HEK293 (cell line): ENCODE results near the gene SLC2A2.

Source experiments
- CTCF ChIA-PET: fragments of 350-600 bp; formaldehyde crosslinking; extraction: SDS; loops from one replicate; lab custom pipeline; 2021; ENCODE audit warnings: antibody characterized with exemption; lab: Yijun Ruan, JAX
- POLR2A ChIA-PET: fragments of 300-600 bp; formaldehyde crosslinking; extraction: SDS; loops from one replicate; lab custom pipeline; 2020; ENCODE audit warnings: antibody characterized with exemption, inconsistent platforms; lab: Yijun Ruan, JAX
- H3K27ac ChIP-seq: fragments of 200-500 bp; sonication (Bioruptor generic); 2 replicates; pipeline ENCODE4 v1.5.1; 2014; ENCODE audit warnings: low read depth, low read length, control low read depth, inconsistent platforms; ENCODE audit errors: extremely low read depth
- H3K36me3 ChIP-seq, 2 experiments: fragments of 200-500 bp in 1 of 2; sonication (Bioruptor generic) in 1 of 2; 1 replicate in 1 of 2; 2 replicates in 1 of 2; pipeline ENCODE4 v1.5.1; 2014 to 2017; ENCODE audit warnings: inconsistent platforms in 2 of 2, low read length in 2 of 2; ENCODE audit not compliant: control insufficient read depth in 2 of 2, insufficient read depth in 1 of 2
- H3K4me1 ChIP-seq: fragments of 200-500 bp; sonication (Bioruptor generic); 2 replicates; pipeline ENCODE4 v1.5.1; 2014; ENCODE audit warnings: mild to moderate bottlenecking, low read length, inconsistent platforms; ENCODE audit not compliant: control insufficient read depth, insufficient read depth
- H3K4me3 ChIP-seq: 2 replicates; pipeline ENCODE4 v1.5.1; 2011; ENCODE audit warnings: low read depth, mild to moderate bottlenecking, control low read depth, low read length, moderate library complexity
- H3K9me3 ChIP-seq: fragments of 200-500 bp; sonication (Bioruptor generic); 2 replicates; pipeline ENCODE4 v1.5.1; 2014; ENCODE audit warnings: low read depth, low read length, inconsistent platforms; ENCODE audit not compliant: control insufficient read depth, insufficient read depth
- BCL11B ChIP-seq: fragments of 450-650 bp; formaldehyde crosslinking; IDR thresholded peaks from 2 replicates; pipeline ENCODE4 v1.5.1; 2016; ENCODE audit warnings: low read depth, missing biosample characterization, missing genetic modification characterization
- FEZF1 ChIP-seq: fragments of 450-650 bp; formaldehyde crosslinking; IDR thresholded peaks from 2 replicates; pipeline ENCODE4 v1.5.1; 2016; ENCODE audit warnings: missing biosample characterization, missing genetic modification characterization
- INSM2 ChIP-seq: fragments of 450-650 bp; formaldehyde crosslinking; IDR thresholded peaks from 2 replicates; pipeline ENCODE4 v1.5.1; 2016; ENCODE audit warnings: missing biosample characterization, missing genetic modification characterization
- PATZ1 ChIP-seq: fragments of 450-650 bp; formaldehyde crosslinking; IDR thresholded peaks from 2 replicates; pipeline ENCODE4 v1.5.1; 2016; ENCODE audit warnings: missing biosample characterization, missing genetic modification characterization
- PBX3 ChIP-seq: sonication (generic); formaldehyde crosslinking; IDR thresholded peaks from 2 replicates; pipeline ENCODE4 v1.8.1; 2022; ENCODE audit warnings: mild to moderate bottlenecking, moderate library complexity, missing genetic modification reagents
- SALL2 ChIP-seq: fragments of 450-650 bp; formaldehyde crosslinking; IDR thresholded peaks from 2 replicates; pipeline ENCODE4 v1.5.0; 2017; ENCODE audit warnings: missing biosample characterization, mild to moderate bottlenecking, missing genetic modification characterization, borderline replicate concordance
- SCRT2 ChIP-seq: fragments of 450-650 bp; formaldehyde crosslinking; IDR thresholded peaks from 2 replicates; pipeline ENCODE4 v1.5.1; 2016; ENCODE audit warnings: missing biosample characterization, missing genetic modification characterization
- SP2 ChIP-seq: fragments of 450-650 bp; formaldehyde crosslinking; IDR thresholded peaks from 2 replicates; pipeline ENCODE4 v1.5.1; 2016; ENCODE audit warnings: missing biosample characterization, missing genetic modification characterization
- ZBTB8A ChIP-seq: fragments of 450-650 bp; formaldehyde crosslinking; IDR thresholded peaks from 2 replicates; pipeline ENCODE4 v1.5.1; 2016; ENCODE audit warnings: missing biosample characterization, missing genetic modification characterization
- ZFP37 ChIP-seq: fragments of 450-650 bp; formaldehyde crosslinking; IDR thresholded peaks from 2 replicates; pipeline ENCODE4 v1.5.1; 2016; ENCODE audit warnings: missing biosample characterization, missing genetic modification characterization
- ZNF133 ChIP-seq: fragments of 450-650 bp; formaldehyde crosslinking; IDR thresholded peaks from 2 replicates; pipeline ENCODE4 v1.5.1; 2016; ENCODE audit warnings: missing biosample characterization, missing genetic modification characterization
- ZNF18 ChIP-seq: fragments of 450-650 bp; formaldehyde crosslinking; IDR thresholded peaks from 2 replicates; pipeline ENCODE4 v1.5.1; 2016; ENCODE audit warnings: missing biosample characterization, missing genetic modification characterization
- ZNF239 ChIP-seq: fragments of 450-650 bp; formaldehyde crosslinking; IDR thresholded peaks from 2 replicates; pipeline ENCODE4 v1.5.1; 2016; ENCODE audit warnings: missing biosample characterization, missing genetic modification characterization
- ZNF362 ChIP-seq: fragments of 450-650 bp; formaldehyde crosslinking; IDR thresholded peaks from 2 replicates; pipeline ENCODE4 v1.5.1; 2016; ENCODE audit warnings: missing biosample characterization, missing genetic modification characterization
- ZNF391 ChIP-seq: fragments of 450-650 bp; formaldehyde crosslinking; IDR thresholded peaks from 2 replicates; pipeline ENCODE4 v1.5.1; 2016; ENCODE audit warnings: low read depth, missing biosample characterization, missing genetic modification characterization, borderline replicate concordance
- ZNF423 ChIP-seq: fragments of 450-650 bp; formaldehyde crosslinking; IDR thresholded peaks from 2 replicates; pipeline ENCODE4 v1.5.1; 2016; ENCODE audit warnings: missing biosample characterization, missing genetic modification characterization
- ZNF513 ChIP-seq: fragments of 450-650 bp; IDR thresholded peaks from 2 replicates; pipeline ENCODE4 v1.5.1; 2018; ENCODE audit warnings: missing biosample characterization, missing genetic modification characterization
- ZNF514 ChIP-seq: fragments of 450-650 bp; formaldehyde crosslinking; IDR thresholded peaks from 2 replicates; pipeline ENCODE4 v1.5.1; 2016; ENCODE audit warnings: missing biosample characterization, missing genetic modification characterization
- ZNF521 ChIP-seq: fragments of 450-650 bp; formaldehyde crosslinking; IDR thresholded peaks from 2 replicates; pipeline ENCODE4 v1.5.1; 2017; ENCODE audit warnings: missing biosample characterization, mild to moderate bottlenecking, missing genetic modification characterization
- ZNF571 ChIP-seq: fragments of 450-650 bp; formaldehyde crosslinking; IDR thresholded peaks from 2 replicates; pipeline ENCODE4 v1.5.0; 2017; ENCODE audit warnings: missing biosample characterization, missing genetic modification characterization
- ZNF747 ChIP-seq: fragments of 450-650 bp; formaldehyde crosslinking; IDR thresholded peaks from 2 replicates; pipeline ENCODE4 v1.5.1; 2016; ENCODE audit warnings: missing biosample characterization, missing genetic modification characterization
- ZNF785 ChIP-seq: fragments of 450-650 bp; formaldehyde crosslinking; IDR thresholded peaks from 2 replicates; pipeline ENCODE4 v1.5.1; 2016; ENCODE audit warnings: missing biosample characterization, missing genetic modification characterization

Gene SLC2A2

GRCh38 chr3:171028779-171029232 lies 2.3 kb upstream of the SLC2A2 start:
- POLR2A ChIA-PET = interaction anchor here (0.5 kb wide), 1 partner anchor 497 kb away, joined by 3 read pairs; no protein-coding TSS in a partner anchor
- Histone ChIP-seq H3K4me1 (no peaks in the 10 kb centered on the region; the same call in 1 of the 2 replicates), H3K27ac (no peak overlapping the region), H3K9me3 (no peaks in the 10 kb centered on the region), H3K4me3 (peak overlapping the region; percentile 24), H3K36me3 (no peaks in the 10 kb centered on the region)
- TF ChIP-seq ZNF747 (tag by site-specific recombination) (no peak), PBX3 (no peak), PATZ1 (no peak), ZNF18 (tag by site-specific recombination) (no peak), ZNF513 (no peak), SCRT2 (no peak), ZNF133 (tag by site-specific recombination) (no peak), ZNF514 (no peak), BCL11B (tag by site-specific recombination) (no peak), ZNF423 (tag by site-specific recombination) (no peak)
- CTCF ChIA-PET = interaction anchor here (1.0 kb wide), 2 partner anchors 8 to 67 kb away, joined by 3 to 4 read pairs; no protein-coding TSS in a partner anchor

GRCh38 chr3:171028025-171028778 lies 1.7 kb upstream of the SLC2A2 start:
- Histone ChIP-seq H3K9me3 (no peaks in the 10 kb centered on the region), H3K4me1 (no peaks in the 10 kb centered on the region; the same call in 1 of the 2 replicates), H3K27ac (no peak overlapping the region)
- ChIA-PET POLR2A (interaction anchor here (0.5 kb wide), 1 partner anchor 497 kb away, joined by 3 read pairs; no protein-coding TSS in a partner anchor), CTCF (interaction anchor here (1.0 kb wide), 1 partner anchor 8 kb away, joined by 4 read pairs; no protein-coding TSS in a partner anchor)
- no peak for TF ChIP-seq ZNF785 (tag by site-specific recombination)
- no peak for TF ChIP-seq ZNF239 (tag by site-specific recombination)
- TF ChIP-seq ZNF521 (tag by site-specific recombination) = no peak
- TF ChIP-seq FEZF1 (tag by site-specific recombination) = no peak
- no peak for TF ChIP-seq ZBTB8A (tag by site-specific recombination)
- no peak for TF ChIP-seq ZNF571 (tag by site-specific recombination)
- TF ChIP-seq SALL2 (tag by site-specific recombination) = no peak
- TF ChIP-seq ZNF362 (tag by site-specific recombination) = no peak
- no peak for TF ChIP-seq ZNF391
- TF ChIP-seq ZFP37 (tag by site-specific recombination) = no peak
- TF ChIP-seq INSM2 = no peak
- TF ChIP-seq SP2 (tag by site-specific recombination) = no peak
- TF ChIP-seq, all 188 proteins: peak for 0
- Histone ChIP-seq H3K36me3 (no peaks in the 10 kb centered on the region), H3K4me3 (peak overlapping the region; percentile 24)
